NCI-H1092 treated with DMSO at 0.1 percent for 48 hours (cell line): ENCODE measurements around the gene ZNF407.

Experiments
- DNase-seq: peaks from one replicate; lab custom pipeline; 2025; lab: John Stamatoyannopoulos, UW

Gene ZNF407

GRCh38 chr18:74928194-74928968 is 330.7 kb downstream of the ZNF407 start:
- no peak for DNase-seq

- no peak for DNase-seq
These were observed 331.4 kb downstream of the ZNF407 start for GRCh38 chr18:74929110-74929509.

- DNase-seq, result no peak
These were observed 332.9 kb downstream of the ZNF407 start for GRCh38 chr18:74930616-74931015.

- DNase-seq, result no peak
These were observed 336.3 kb downstream of the ZNF407 start for GRCh38 chr18:74933930-74934329.

- DNase-seq, result no peak
These were observed 337.8 kb downstream of the ZNF407 start for GRCh38 chr18:74935434-74935833.

GRCh38 chr18:74936343-74936742 is 338.7 kb downstream of the ZNF407 start:
- no peak for DNase-seq

GRCh38 chr18:74937291-74937690 is 339.6 kb downstream of the ZNF407 start:
- no peak for DNase-seq

- no peak for DNase-seq
These were observed 343.2 kb downstream of the ZNF407 start for GRCh38 chr18:74940856-74941255.

- no peak for DNase-seq
These were observed 344.7 kb downstream of the ZNF407 start for GRCh38 chr18:74942319-74942910.

GRCh38 chr18:74944676-74945075 is 347.0 kb downstream of the ZNF407 start:
- DNase-seq, result no peak

- no peak for DNase-seq
These were observed 348.3 kb downstream of the ZNF407 start for GRCh38 chr18:74945774-74946545.

GRCh38 chr18:74946646-74947375 is 349.1 kb downstream of the ZNF407 start:
- no peak for DNase-seq

- DNase-seq, result no peak
These were observed 349.7 kb downstream of the ZNF407 start for GRCh38 chr18:74947417-74947816.

- no peak for DNase-seq
These were observed 350.2 kb downstream of the ZNF407 start for GRCh38 chr18:74947875-74948274.

GRCh38 chr18:74949611-74950010 is 351.9 kb downstream of the ZNF407 start:
- DNase-seq, result no peak

- no peak for DNase-seq
These were observed 352.8 kb downstream of the ZNF407 start for GRCh38 chr18:74950479-74950878.

- peak; percentile 27 for DNase-seq
These were observed 353.6 kb downstream of the ZNF407 start for GRCh38 chr18:74951165-74951760.

- no peak for DNase-seq
These were observed 360.0 kb downstream of the ZNF407 start for GRCh38 chr18:74957588-74958224.

GRCh38 chr18:74959216-74959615 is 361.5 kb downstream of the ZNF407 start:
- no peak for DNase-seq

- no peak for DNase-seq
These were observed 363.9 kb downstream of the ZNF407 start for GRCh38 chr18:74961596-74961995.

- DNase-seq, result peak; percentile 91
These were observed 366.3 kb downstream of the ZNF407 start for GRCh38 chr18:74963820-74964446.
